GM19397 (cell line): Measurements from ENCODE around the gene GTF3C2.
"Not testable (repeated sequence)": the region's sequence is repeated elsewhere in the genome, so short reads cannot be mapped to it uniquely, and the experiment has no call there.

Experiments
- ATAC-seq: cut with Tn5 transposase; IDR thresholded peaks from one replicate; pipeline ENCODE4 v1.9.1; 2021; ENCODE audit warnings: mild to moderate bottlenecking, moderate library complexity; ENCODE audit not compliant: unreplicated experiment

GTF3C2 gene

DNA sequence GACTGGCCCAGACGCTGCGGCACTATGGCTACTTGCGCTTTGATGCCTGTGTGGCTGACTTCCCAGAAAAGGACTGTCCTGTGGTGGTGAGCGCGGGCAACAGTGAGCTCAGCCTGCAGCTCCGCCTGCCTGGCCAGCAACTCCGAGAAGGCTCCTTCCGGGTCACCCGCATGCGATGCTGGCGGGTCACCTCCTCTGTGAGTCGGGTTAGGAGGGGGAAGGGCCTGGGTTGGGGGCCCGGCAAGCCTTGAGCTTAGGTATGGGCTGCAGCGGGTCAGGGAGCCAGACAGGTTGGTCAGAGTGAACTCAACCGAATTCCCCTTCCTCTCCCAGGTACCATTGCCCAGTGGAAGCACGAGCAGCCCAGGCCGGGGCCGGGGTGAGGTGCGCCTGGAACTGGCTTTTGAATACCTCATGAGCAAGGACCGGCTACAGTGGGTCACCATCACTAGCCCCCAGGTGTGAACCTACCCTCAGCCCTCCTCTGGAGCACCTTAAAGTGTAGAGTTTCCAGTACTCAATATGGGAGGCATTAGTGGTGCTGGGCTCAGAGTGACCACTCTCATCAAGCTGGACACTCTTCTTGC, 19.0 kb upstream of the GTF3C2 start:
- ATAC-seq: no peak

DNA sequence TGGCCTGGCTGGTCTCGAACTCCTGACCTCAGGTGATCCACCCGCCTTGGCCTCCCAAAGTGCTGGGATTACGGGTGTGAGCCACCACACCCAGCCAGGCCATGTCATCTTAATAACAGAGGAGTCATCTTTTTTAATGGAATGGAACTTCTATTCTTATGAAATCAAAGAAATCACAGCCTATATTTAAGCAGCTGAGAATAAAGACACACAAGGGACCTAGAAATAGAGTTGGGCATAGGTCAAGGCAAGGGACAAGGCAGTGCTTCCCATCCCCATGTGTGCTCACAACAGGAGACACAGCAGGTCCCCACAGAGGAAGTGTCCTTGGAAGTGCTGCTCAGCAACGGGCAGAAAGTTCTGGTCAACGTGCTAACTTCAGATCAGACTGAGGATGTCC, 17.0 kb upstream of the GTF3C2 start:
- no peak for ATAC-seq

DNA sequence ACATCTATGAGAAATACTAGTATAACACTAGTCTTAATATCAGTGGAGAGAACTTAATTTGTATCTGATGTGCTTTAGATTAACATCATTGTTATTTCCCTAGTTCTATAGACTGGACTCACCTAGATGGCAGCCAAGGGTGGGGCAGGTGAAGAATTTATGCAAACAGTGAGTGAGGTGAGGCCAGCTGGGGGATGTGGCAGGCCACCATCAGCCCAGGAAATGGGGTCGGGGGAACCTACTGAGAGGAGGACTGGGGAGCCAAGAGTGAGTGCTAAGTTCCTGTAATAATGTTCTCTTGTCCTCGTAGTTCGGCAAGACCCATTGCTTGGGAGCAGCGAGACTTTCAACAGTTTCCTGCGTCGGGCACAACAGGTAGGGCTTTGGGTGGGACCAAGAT, 16.4 kb upstream of the GTF3C2 start:
- no peak for ATAC-seq

DNA sequence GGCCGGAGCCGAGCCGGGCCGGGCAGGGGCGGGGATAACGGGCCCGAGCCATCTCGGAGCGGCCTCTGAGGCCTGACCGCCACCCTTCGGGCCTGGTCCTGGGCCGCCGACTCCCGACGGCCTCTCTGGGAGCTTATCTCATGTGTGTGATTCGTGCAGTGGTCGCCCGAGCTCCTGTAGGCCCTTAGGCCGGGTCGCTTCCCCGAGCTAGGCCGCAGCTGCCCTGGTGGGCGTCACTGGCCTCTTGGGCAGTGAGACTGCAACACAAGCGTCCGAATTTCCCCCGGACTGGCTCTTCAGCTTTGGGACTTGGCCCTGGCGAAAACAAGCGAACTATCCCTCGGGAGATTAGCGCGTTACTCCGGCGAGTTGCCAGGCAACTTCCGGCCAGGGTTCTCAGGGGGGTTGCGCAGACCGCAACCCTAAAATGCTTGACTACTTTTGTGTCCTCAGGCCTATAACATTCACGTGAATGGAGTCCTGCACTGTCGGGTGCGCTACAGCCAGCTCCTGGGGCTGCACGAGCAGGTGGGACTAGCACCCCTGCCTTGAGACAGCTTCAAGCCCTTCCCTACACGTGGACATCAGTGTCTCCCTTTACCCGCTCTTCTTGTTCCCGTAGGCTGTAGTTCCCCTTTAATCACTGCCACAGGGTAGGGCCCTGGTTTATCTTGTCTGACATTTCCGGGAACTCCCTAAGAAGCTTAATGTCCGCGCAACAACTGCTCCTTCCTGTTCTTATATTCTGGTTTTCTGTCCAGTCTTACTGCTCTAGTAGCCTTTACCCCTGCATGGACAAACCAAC, 14.5 kb upstream of the GTF3C2 start:
- peak; percentile 29 for ATAC-seq

DNA sequence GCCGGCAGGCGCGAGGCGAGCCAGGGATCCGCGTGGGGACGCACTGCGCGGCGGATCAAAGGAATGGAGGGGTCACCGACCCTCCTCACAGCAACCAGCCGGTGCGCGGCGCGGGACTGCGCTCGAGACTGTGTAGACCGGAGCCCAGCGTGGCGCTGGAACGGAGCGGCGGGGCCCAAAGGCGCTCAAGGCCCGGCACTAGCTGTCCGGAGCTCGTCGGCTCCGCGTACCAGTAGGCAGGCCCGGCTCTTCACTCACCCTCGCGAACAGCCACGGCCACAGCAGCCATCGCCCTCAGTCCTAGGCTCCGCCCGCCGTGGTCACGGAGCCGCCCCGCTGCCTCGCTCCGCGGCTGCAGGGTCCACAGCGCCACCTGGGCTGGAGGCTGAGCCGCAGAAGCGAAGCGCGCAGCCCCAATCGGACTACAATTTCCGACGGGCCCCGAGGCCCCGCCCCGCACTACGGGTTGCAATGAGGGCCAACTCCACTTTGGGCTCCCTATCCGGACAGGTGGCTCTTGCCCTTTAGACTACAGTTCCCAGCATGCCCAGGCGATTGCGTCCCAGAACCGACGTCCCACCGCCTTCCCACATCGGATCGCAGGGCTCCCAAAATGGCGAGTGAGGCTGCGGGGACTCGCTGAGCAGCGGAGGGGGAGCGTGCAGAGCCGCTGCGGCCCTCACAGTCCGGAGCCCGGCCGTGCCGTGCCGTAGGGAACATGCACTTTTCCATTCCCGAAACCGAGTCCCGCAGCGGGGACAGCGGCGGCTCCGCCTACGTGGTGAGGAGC, 13.7 kb upstream of the GTF3C2 start, which contains the start of the genes EIF2B4 and SNX17:
Gene EIF2B4, minus strand, starts transcription at position 313 of the 790 bp plus-strand sequence. Its CDS starts 24 bp downstream, at position 289.
Gene SNX17, plus strand, starts transcription at position 591 of the 790 bp plus-strand sequence. Its CDS starts 128 bp downstream, at position 719.
- ATAC-seq: peak; percentile 89

DNA sequence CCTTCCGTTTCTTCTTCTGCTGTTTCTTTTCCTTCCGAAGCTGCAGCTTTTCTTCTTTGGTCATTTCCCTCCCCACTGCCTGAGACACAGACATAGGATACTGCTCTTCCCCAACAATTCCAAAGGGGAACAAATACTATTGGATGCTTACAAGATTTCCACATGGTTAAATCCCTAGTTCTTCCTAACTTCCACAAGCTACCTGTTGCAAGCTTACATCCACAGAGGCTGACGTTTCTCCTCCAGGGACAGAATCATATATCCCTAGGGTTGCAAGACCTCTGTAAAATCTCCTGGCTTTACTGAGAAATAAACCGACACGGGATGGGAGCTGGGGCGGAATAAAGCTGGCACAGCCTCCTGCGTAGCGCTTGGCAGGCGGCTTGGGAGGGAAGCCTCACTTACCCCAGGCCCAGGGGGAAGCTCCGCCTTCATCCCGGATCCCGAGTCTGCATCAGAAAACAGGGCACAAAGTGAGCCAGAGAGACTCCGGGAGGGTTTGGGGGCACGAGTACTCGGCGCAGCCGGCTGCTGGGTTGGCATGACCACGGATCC, 13.0 kb upstream of the GTF3C2 start:
- ATAC-seq: no peak

DNA sequence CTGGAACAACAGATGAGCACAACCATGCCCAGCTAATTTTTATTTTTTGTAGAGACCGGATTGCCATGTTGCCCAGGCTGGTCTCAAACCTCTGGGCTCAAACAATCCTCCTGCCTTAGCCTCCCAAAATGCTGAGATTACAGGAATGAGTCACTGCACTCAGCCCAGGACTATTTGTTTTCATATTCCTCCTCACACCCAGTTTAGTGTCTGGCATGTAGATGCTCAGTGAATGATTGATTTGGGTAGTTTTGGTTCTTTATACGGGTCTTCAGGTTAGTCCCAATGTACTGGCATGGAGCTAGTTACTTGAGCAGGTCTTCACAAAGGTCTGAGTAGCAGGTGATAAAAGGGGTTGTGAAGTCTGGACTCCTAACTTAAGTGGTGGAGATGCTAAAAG, 7.4 kb upstream of the GTF3C2 start:
- no peak for ATAC-seq

DNA sequence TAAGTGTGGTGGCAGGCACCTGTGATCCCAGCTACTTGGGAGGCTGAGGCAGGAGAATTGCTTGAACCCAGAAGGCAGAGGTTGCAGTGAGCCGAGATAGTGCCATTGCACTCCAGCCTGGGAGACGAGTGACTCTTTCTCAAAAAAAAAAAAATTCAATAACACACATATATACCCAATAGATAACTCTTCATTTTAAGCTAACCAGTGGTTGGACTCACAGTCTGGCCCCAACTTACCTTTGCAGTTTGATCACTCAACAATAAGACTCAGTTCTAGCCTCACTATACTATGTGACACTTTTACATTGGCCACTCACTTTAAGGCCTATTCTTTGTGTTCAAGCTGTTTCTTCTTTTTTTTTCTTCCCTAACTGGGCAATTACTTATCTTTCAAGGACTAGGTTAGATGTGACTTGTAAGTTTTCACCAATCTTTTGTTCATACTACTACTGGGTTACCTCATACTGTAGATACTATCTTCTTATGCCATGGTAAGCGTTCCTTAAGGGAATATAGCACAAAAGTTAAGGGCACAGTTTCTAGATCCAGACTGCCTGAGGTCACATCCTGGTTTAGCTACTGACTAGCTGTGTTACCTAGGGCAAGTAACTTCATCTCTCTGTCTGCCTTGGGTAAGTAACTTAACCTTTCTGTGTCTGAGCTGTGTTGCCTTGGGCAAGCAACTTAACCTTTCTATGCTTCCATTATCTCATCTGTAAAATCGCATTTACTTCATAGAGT, 6.3 kb upstream of the GTF3C2 start:
- no peak for ATAC-seq

DNA sequence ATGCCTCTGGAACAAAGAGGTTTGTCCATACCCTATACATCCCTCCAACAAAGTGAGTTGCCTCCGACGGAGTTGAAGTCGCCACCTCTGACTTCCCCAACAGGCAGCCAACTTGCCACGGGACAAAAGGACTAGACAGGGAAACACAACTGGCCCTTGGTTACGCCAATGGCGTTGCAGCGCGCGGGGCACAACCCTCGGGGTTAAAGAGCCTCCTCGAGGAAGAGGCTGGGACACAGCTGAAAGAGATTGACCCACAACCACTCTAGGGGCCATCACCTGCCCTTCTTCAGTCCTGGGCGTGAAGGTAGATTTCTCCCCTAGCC, 545 bp downstream of the GTF3C2 start:
- ATAC-seq: peak; percentile 29

DNA sequence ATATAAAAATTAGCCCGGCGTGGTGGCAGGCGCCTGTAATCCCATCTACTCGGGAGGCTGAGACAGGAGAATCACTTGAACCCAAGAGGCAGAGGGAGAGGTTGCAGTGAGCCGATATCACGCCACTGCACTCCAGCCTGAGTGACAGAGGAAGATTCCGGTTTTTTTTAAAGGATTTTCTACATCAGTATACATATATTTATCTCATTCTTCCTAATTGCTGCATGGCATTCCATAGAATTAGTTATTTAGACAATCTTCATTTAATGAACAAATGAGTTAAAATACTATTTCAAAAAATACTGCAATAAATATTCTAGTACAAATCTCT, 2.0 kb downstream of the GTF3C2 start:
- no peak for ATAC-seq

DNA sequence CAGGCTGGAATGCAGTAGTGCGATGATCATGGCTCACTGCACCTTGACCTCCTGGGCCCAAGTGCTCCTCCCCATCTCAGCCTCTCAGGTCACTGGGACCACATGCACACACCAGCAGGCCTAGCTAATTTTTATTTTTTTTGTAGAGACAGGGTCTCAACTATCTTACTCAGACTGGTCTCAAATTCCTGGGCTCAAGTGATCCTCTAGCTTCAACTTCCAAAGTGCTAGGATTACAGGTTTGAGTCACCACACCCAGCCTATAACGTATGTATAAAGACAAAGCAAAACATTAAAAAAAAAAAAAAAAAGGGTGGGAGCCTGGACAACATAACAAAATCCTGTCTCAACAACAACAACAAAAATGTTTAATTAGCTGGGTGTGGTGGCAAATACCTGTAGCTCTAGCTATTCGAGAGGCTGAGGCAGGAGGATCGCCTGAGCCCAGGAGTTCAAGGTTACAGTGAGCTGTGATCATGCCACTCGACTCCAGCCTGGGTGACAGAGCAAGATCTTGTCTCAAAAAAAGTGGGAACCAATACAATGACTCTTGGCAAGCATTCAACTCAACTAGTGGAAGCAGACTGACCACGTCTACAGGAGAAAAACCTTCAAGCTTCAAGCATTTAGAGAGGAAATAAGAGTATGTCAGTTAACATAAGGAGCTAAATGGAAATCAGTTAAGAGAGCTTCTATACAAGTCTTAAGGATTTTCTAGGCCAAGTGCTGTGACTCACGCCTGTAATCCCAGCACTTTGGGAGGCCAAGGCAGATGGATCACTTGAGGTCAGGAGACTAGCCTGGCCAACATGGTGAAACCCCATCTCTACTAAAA, 2.6 kb downstream of the GTF3C2 start:
- no peak for ATAC-seq

DNA sequence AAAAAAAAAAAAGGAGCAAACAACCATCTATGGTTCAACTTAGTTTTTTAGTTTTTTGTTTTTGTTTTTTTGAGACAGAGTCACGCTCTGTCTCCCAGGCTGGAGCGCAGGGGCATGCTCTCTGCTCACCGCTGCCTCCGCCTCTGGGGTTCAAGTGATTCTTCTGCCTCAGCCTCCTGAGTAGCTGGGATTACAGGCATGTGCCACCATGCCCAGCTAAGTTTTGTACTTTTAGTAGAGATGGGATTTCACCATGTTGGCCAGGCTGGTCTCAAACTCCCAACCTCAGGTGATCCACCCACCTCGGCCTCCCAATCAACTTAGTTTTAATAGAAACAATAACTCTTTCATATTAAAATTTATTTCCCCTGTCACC, 3.2 kb downstream of the GTF3C2 start:
- not testable (repeated sequence) for ATAC-seq

DNA sequence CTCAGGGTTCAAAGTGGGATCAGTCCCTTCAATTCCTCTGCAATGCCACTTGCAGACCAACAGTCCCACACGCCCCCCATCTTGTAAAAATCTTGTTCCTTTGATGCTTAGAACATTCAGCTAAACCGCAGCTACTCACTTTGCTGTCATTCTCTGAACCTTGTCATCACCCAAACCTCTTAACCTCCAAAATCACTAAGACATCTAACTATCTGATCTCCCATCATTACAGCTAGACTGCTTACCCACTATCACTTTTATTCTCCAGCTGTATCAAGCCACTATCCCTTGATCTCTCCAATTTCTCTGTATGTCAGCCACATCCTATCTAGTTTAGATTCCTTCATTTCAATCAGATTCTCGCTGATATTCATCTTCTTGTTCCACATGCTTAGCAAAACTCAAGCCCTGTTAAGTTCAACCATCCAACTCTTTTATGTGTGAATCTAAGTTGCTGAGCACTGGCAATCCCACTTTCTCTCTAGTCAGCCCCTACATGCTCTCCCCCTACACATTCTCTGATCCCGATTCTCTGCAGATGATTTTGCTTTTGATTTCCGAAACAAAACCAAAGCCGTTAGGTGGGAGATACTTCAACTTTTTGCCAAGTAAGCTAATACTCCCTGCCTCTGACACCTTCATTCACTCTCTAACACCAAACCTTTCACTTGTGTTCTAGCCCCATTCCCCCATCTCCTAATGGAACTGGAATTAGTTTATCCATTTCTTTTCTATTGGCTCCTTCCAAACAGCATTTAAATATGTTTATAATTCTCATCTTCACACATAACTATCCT, 4.6 kb downstream of the GTF3C2 start:
- ATAC-seq: no peak

DNA sequence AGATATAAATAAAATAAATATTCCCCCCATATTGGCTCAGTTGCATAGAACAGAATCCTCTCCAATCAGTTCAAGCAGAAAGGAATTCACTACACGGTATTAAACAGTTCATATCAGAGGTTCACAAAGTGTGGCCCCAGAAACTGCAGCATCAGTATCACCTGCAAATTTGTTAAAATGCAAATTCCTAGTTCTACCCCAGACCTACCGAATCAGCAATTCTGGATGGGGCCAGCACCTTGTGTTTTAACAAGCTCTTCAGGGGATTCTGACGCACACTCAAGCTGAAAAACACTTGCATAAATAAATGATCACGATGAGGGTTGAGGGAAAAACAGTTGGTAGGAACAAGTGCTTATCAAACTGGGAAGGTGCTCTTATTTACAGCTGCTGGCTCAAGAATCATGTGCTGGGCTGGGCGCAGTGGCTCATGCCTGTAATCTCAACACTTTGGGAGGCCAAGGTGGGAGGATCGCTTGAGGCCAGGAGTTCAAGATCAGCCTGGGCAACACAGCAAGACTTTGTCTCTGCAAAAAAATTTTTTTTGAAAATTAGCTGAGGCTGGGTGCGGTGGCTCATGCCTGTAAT, 6.4 kb downstream of the GTF3C2 start:
- ATAC-seq: no peak

DNA sequence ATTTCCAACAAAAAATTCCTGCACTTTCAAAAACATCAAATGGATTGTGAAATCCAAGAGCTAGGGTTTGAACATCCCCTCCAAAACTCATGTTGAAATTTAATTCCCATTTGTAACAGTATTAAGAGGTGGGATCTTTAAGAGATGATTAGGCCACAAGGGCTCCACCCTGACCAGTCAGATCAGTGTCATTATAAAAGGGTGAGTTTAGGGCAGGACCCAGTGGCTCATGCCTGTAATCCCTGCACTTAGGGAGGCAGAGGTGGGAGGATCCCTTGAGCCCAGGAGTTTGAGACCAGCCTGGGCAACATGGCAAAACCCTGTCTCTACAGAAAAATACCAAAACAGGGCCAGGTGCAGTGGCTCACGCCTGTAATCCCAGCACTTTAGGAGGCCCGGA, 8.9 kb downstream of the GTF3C2 start:
- ATAC-seq: no peak

DNA sequence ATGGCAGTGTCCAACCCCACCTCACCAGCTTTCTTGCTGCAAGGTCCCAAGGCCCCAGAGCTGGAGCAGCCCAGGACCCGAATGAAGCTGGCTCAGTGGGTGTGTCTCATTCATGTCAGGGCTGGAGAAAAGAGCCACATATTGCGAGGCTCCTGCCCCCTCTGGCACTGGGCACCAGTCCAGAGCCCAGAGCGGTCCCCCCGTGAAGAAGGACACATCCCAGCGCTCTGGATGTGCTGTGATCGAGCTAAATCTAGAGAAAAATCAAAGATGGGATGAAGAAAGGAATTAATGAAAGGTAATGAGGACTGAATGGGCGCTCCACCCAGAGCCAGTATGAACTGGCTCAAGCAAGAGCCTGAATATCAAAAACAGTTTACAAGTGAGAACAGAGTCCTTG, 20.4 kb downstream of the GTF3C2 start:
- ATAC-seq: no peak

DNA sequence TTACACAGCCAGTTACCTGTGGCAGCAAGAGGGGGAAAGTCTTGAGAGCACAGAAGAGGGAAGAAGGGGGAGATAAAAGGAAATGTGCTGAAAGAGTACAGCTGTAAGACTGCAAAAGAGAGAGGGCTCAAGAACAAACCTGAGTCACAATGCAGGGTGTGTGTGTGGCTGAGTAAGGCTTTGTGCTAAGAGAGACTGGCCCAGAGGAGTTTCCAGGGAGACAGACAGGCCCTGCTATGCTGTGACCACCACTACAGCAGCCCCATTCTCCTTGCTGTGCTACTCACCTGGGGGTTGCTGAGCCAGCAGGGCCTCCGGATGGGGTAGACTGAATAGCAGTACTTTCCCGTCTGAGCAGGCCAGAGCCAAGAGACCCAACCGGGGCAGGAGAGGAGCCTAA, 21.3 kb downstream of the GTF3C2 start:
- ATAC-seq: no peak

DNA sequence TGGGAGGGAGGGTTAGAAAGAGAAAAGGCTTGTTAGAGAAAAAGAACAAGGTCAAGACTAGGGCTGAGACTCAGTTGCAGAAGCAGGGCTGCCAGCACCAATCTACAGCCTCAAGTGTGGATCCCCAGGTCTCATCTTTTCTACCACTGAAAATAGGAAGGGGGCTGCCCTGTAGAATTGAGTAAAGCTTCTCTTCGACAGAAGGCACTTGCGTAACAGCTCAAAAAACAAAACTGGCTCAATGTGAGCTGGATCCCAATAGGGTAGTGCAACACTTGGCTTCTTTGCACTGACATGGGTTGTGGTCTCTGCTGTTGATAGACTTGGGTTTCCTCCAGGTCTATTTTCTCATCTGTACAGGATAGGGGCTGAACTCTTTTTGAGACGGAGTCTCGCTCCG, 31.8 kb downstream of the GTF3C2 start:
- ATAC-seq: no peak
